SK-N-MC (cell line): ENCODE measurements around the gene GABRA5.

Experiments
- EZH2 ChIP-seq: fragments of 200-600 bp; sonication (generic); IDR thresholded peaks from one replicate; pipeline ENCODE4 v1.6.1; 2017; ENCODE audit warnings: antibody characterized with exemption
- FOXP2 ChIP-seq: optimal IDR thresholded peaks from 2 replicates; pipeline ENCODE3; 2011; ENCODE audit warnings: mild to moderate bottlenecking, moderate library complexity; ENCODE audit not compliant: insufficient read depth; ENCODE audit errors: extremely low read length, control extremely low read depth
- POLR2AphosphoS5 ChIP-seq: IDR thresholded peaks from 2 replicates; pipeline ENCODE4 v1.6.1; 2012; ENCODE audit warnings: mild to moderate bottlenecking, low read depth, low read length, borderline replicate concordance

DNA sequence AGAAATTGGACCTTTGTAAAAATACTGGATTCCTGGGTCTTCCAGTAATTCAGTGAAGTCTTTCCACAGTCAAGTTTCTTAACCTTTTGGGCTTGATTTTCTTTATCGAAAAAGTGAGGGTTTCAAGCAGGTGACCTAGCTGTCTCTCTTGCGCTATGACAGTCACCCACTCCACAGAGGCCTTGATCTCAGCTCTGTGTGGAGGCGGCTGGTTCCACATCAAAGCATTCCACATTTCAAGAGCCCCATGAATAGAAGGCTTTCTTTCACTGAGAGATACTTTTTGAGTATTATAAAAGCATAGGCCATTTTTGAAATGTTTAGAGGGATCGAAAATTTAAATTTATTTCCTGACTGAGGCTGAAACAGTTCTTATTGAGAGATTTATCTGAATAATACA is 43.9 kb downstream of the GABRA5 start:
- TF ChIP-seq POLR2AphosphoS5, result no peak
- no peak for TF ChIP-seq EZH2
- TF ChIP-seq FOXP2, result no peak
